ENCODE data around the gene CLRN1. TPM values are rescaled to one million over a fixed set of nuclear protein-coding genes. Genes with fewer than 3 reads are reported as not detected.

Gene CLRN1
- total and polyA plus RNA-seq, 9 of the 15 experiments (the other 6 are each of a cell fraction or from before 2014, with no cell fraction given): not detected

DNA sequence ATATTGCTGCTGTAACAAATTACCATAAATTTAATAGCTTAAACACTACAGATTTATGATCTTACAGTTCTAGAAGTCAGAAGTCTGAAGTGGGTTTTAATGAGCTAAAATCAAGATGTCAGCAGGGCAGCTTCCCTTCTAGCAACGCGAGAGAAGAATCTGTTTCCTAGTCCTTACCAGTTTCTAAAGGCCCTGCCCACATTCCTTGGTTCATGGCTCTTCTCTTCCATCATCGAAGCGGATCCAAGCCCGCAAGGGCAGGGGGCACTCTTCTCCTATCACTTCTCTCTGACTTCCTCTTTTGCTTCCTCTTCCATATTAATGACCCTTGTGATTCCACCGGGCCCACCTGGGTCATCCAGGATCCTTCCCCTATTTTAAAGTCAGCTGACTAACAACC is 83.4 kb downstream of the CLRN1 start:
- TF ChIP-seq NCOA2 (IDR thresholded peaks at IDR 0.05; ENCODE audit: partially characterized antibody in 2 of 2) (no peak), SRSF1 (IDR thresholded peaks at IDR 0.05; ENCODE audit: low read depth, low read length) (no peak), COPS2 (conservative IDR thresholded peaks at IDR 0.05) (no peak), SPI1 (IDR thresholded peaks at IDR 0.05; ENCODE audit: borderline replicate concordance, low read depth, low read length) (peak; percentile 88)
- no peak overlapping the region for H3K4me3 ChIP-seq
- no TSS peak for BruUV-seq (replicated peaks)
- peaks cover 18 to 24% of the 10 kb centered on the region in 2 experiments for H3K27me3 ChIP-seq (ENCODE audit: control insufficient read depth in 2 of 2, insufficient read depth in 2 of 2, low read length in 2 of 2)
- ChIA-PET POLR2A (interaction anchor here (1.0 kb wide), 1 partner anchor 10 kb away, joined by 3 read pairs; no protein-coding TSS in a partner anchor), CTCF (ENCODE audit: low intra/inter-chr PET ratio) (no interaction called here)
- no peak overlapping the region for H3K4me2 ChIP-seq (ENCODE audit: insufficient read depth, low read length)
- no peak for DNase-seq (ENCODE audit: extremely low read depth in 1 of 4, low spot score in 3 of 4)
- no peaks in the 10 kb centered on the region for H3K4me1 ChIP-seq (replicated peaks in 1 of 2; ENCODE audit: control insufficient read depth in 2 of 2, insufficient read depth in 2 of 2, low read length in 2 of 2)
- no peaks in the 10 kb centered on the region for H3K9me3 ChIP-seq (replicated peaks; ENCODE audit: control insufficient read depth, insufficient read depth, low read depth, low read length)
- no peaks in the 10 kb centered on the region for H3K36me3 ChIP-seq (ENCODE audit: control insufficient read depth, insufficient read depth, low read length)
- WGBS (ENCODE audit: insufficient coverage, low coverage, missing lambda C conversion rate): 1% methylated on average over 6 of the region's 6 CpGs
- H2AFZ ChIP-seq (ENCODE audit: low read depth, low read length): no peak overlapping the region
- H4K20me1 ChIP-seq (replicated peaks; ENCODE audit: control insufficient read depth, insufficient read depth, low read length): no peaks in the 10 kb centered on the region
- H3K9me1 ChIP-seq (ENCODE audit: control insufficient read depth, insufficient read depth, low read length): no peaks in the 10 kb centered on the region
- no peaks in the 10 kb centered on the region for H3K79me2 ChIP-seq (ENCODE audit: control insufficient read depth, insufficient read depth, low read length)
- in situ Hi-C loops (cut with MboI): no loop called here
- no peak overlapping the region for H3K9ac ChIP-seq (ENCODE audit: insufficient read depth in 1 of 2, low read depth in 2 of 2, low read length in 2 of 2)
- H3K27ac ChIP-seq (ENCODE audit: extremely low read depth, low read depth, low read length): no peak overlapping the region
- ATAC-seq: no peak
- no peak for FAIRE-seq
- intact Hi-C loops (cut with micrococcal nuclease): no loop called here

DNA sequence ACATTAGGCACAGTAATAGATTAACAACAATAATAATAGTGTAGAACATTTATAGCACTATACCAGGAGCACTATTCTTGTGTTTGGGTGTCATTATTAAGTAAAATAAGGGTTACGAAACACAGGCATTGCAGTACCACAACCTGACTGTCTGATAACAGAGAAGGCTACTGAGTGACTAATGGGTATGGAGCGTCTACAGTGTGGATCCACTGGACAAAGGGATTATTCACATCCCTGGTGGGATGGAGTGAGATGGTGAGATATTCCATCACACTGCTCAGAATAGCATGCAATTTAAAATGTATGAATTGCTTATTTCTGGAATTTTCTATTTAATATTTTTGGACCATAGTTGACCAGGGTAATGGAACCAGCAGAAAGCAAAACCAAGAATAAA is 85.5 kb downstream of the CLRN1 start:
- ChIA-PET CTCF (ENCODE audit: low intra/inter-chr PET ratio) (no interaction called here), POLR2A (no interaction called here)
- ATAC-seq (no peak), DNase-seq (ENCODE audit: extremely low read depth in 1 of 4, low spot score in 3 of 4) (no peak), FAIRE-seq (no peak)
- Histone ChIP-seq H3K9me3 (replicated peaks; ENCODE audit: control insufficient read depth, insufficient read depth, low read depth, low read length) (no peaks in the 10 kb centered on the region), H3K36me3 (ENCODE audit: control insufficient read depth, insufficient read depth, low read length) (no peaks in the 10 kb centered on the region), H3K9me1 (ENCODE audit: control insufficient read depth, insufficient read depth, low read length) (no peaks in the 10 kb centered on the region), H3K79me2 (ENCODE audit: control insufficient read depth, insufficient read depth, low read length) (no peaks in the 10 kb centered on the region), H3K4me1 (replicated peaks in 1 of 2; ENCODE audit: control insufficient read depth in 2 of 2, insufficient read depth in 2 of 2, low read length in 2 of 2) (no peaks in the 10 kb centered on the region), H2AFZ (ENCODE audit: low read depth, low read length) (no peak overlapping the region), H4K20me1 (replicated peaks; ENCODE audit: control insufficient read depth, insufficient read depth, low read length) (no peaks in the 10 kb centered on the region), H3K27me3 (ENCODE audit: control insufficient read depth in 2 of 2, insufficient read depth in 2 of 2, low read length in 2 of 2) (peaks cover 23 to 32% of the 10 kb centered on the region in 2 experiments), H3K27ac (ENCODE audit: extremely low read depth, low read depth, low read length) (no peak overlapping the region), H3K4me3 (no peak overlapping the region), H3K9ac (ENCODE audit: insufficient read depth in 1 of 2, low read depth in 2 of 2, low read length in 2 of 2) (no peak overlapping the region), H3K4me2 (ENCODE audit: insufficient read depth, low read length) (no peak overlapping the region)
- in situ Hi-C loops (cut with MboI): no loop called here
- BruUV-seq (replicated peaks): no TSS peak
- TF ChIP-seq SIN3A (IDR thresholded peaks at IDR 0.05; ENCODE audit: borderline replicate concordance in 2 of 2, control insufficient read depth in 1 of 2, low read depth in 2 of 2, low read length in 2 of 2) (no peak), BHLHE40 (IDR thresholded peaks at IDR 0.05; ENCODE audit: low read length) (no peak), BDP1 (IDR thresholded peaks at IDR 0.05; ENCODE audit: insufficient read depth, insufficient read length) (no peak), CBFA2T3 (IDR thresholded peaks at IDR 0.05) (no peak), ZNF133 (CRISPR knock-in tag; IDR thresholded peaks at IDR 0.05) (no peak), ZNF274 (IDR thresholded peaks at IDR 0.05; ENCODE audit: borderline replicate concordance, low read depth, low read length) (no peak)
- TF ChIP-seq, protein P1, sequence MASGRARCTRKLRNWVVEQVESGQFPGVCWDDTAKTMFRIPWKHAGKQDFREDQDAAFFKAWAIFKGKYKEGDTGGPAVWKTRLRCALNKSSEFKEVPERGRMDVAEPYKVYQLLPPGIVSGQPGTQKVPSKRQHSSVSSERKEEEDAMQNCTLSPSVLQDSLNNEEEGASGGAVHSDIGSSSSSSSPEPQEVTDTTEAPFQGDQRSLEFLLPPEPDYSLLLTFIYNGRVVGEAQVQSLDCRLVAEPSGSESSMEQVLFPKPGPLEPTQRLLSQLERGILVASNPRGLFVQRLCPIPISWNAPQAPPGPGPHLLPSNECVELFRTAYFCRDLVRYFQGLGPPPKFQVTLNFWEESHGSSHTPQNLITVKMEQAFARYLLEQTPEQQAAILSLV (tag; IDR thresholded peaks at IDR 0.05): no peak
- WGBS (ENCODE audit: insufficient coverage, low coverage, missing lambda C conversion rate): 13% methylated on average over 2 of the region's 2 CpGs
- intact Hi-C loops (cut with micrococcal nuclease): no loop called here

All from K562 (cell line).